DND-41 (cell line): ENCODE data around the gene MECR.

Experiments
- ATAC-seq: fragments of 200-7000 bp; cut with Tn5 transposase; 3 replicates; pipeline ENCODE4 v1.9.1; 2021; ENCODE audit warnings: low read depth; ENCODE audit not compliant: insufficient read depth
- DNase-seq: peaks from one replicate; pipeline ENCODE4 v3.0.0-alpha.2; 2020
- H2AFZ ChIP-seq: 2 replicates; pipeline ENCODE4 v1.6.0; 2012; ENCODE audit warnings: low read depth, low read length
- H3K27ac ChIP-seq: 2 replicates; pipeline ENCODE4 v1.5.1; 2012; ENCODE audit warnings: low read length, inconsistent platforms
- H3K27me3 ChIP-seq: fragments of 200-600 bp; sonication (generic); 2 replicates; pipeline ENCODE4 v1.6.0; 2012; ENCODE audit warnings: low read length, mild to moderate bottlenecking, inconsistent platforms; ENCODE audit not compliant: insufficient read depth, poor library complexity
- H3K36me3 ChIP-seq: 2 replicates; pipeline ENCODE4 v1.5.1; 2012; ENCODE audit warnings: low read length, inconsistent platforms; ENCODE audit not compliant: insufficient read depth
- H3K4me1 ChIP-seq: 2 replicates; pipeline ENCODE4 v1.5.1; 2012; ENCODE audit warnings: mild to moderate bottlenecking, low read length; ENCODE audit not compliant: insufficient read depth
- H3K4me2 ChIP-seq: 2 replicates; pipeline ENCODE4 v1.6.0; 2012; ENCODE audit warnings: mild to moderate bottlenecking, moderate library complexity, low read length, inconsistent platforms; ENCODE audit not compliant: insufficient read depth
- H3K4me3 ChIP-seq, 2 experiments: fragments of 200-600 bp in 1 of 2; shearing (Covaris generic) in 1 of 2; 2 replicates each; pipeline ENCODE4 v1.5.1; 2012 to 2016; ENCODE audit warnings: inconsistent platforms in 2 of 2, low read length in 2 of 2, mild to moderate bottlenecking in 2 of 2, low read depth in 1 of 2, moderate library complexity in 1 of 2
- H3K79me2 ChIP-seq: 2 replicates; pipeline ENCODE4 v1.6.0; 2012; ENCODE audit warnings: low read length, inconsistent platforms; ENCODE audit not compliant: insufficient read depth
- H3K9ac ChIP-seq: 2 replicates; pipeline ENCODE4 v1.6.0; 2012; ENCODE audit warnings: low read depth, mild to moderate bottlenecking, inconsistent platforms, low read length, moderate library complexity
- H3K9me3 ChIP-seq: 2 replicates; pipeline ENCODE4 v1.5.1; 2012; ENCODE audit warnings: low read length, moderate library complexity, mild to moderate bottlenecking, inconsistent platforms; ENCODE audit not compliant: insufficient read depth, severe bottlenecking
- H4K20me1 ChIP-seq: 2 replicates; pipeline ENCODE4 v1.6.0; 2012; ENCODE audit warnings: low read length; ENCODE audit not compliant: insufficient read depth
- CTCF ChIP-seq: IDR thresholded peaks from 2 replicates; pipeline ENCODE4 v1.5.1; 2012; ENCODE audit warnings: borderline replicate concordance, low read length, moderate library complexity, mild to moderate bottlenecking; ENCODE audit not compliant: poor library complexity, severe bottlenecking; ENCODE audit errors: extremely low read depth
- EZH2 ChIP-seq: IDR thresholded peaks from 3 replicates; pipeline ENCODE4 v1.6.1; 2012; ENCODE audit warnings: borderline replicate concordance, low read depth, mild to moderate bottlenecking, moderate library complexity, low read length, inconsistent platforms; ENCODE audit not compliant: severe bottlenecking

MECR gene

GRCh38 chr1:29193879-29194455, 36.8 kb downstream of the MECR start:
- Histone ChIP-seq H3K27ac (no peak overlapping the region), H3K4me2 (no peak overlapping the region), H4K20me1 (no peaks in the 10 kb centered on the region), H3K79me2 (no peaks in the 10 kb centered on the region), H3K4me1 (no peaks in the 10 kb centered on the region), H2AFZ (no peak overlapping the region), H3K27me3 (no peaks in the 10 kb centered on the region), H3K9me3 (no peaks in the 10 kb centered on the region), H3K36me3 (peaks cover 33% of the 10 kb centered on the region), H3K9ac (no peak overlapping the region), H3K4me3 (no peak overlapping the region)
- ATAC-seq (no peak), DNase-seq (no peak)
- TF ChIP-seq EZH2 (no peak), CTCF (no peak)

GRCh38 chr1:29190718-29191117, 40.0 kb downstream of the MECR start:
- no peak overlapping the region for H3K4me2 ChIP-seq
- H4K20me1 ChIP-seq: no peaks in the 10 kb centered on the region
- ATAC-seq (no peak), DNase-seq (no peak)
- no peaks in the 10 kb centered on the region for H3K79me2 ChIP-seq
- no peak overlapping the region for H3K27ac ChIP-seq
- H3K9me3 ChIP-seq: no peaks in the 10 kb centered on the region
- H3K27me3 ChIP-seq: no peaks in the 10 kb centered on the region
- H3K4me3 ChIP-seq: no peak overlapping the region
- H3K9ac ChIP-seq: no peak overlapping the region
- no peaks in the 10 kb centered on the region for H3K4me1 ChIP-seq
- no peak overlapping the region for H2AFZ ChIP-seq
- H3K36me3 ChIP-seq: peaks cover 25% of the 10 kb centered on the region; the same call in 1 of the 2 replicates
- TF ChIP-seq CTCF: no peak
- no peak for TF ChIP-seq EZH2

- DNase-seq: no peak
- Histone ChIP-seq H3K9ac (no peak overlapping the region), H3K27ac (no peak overlapping the region), H3K4me2 (no peak overlapping the region), H3K27me3 (no peaks in the 10 kb centered on the region), H3K9me3 (no peaks in the 10 kb centered on the region), H3K4me1 (peaks cover 12% of the 10 kb centered on the region), H3K79me2 (peaks cover 4% of the 10 kb centered on the region; the same call in 1 of the 2 replicates), H3K4me3 (no peak overlapping the region), H3K36me3 (no peaks in the 10 kb centered on the region), H2AFZ (no peak overlapping the region), H4K20me1 (no peaks in the 10 kb centered on the region)
- no peak for ATAC-seq
- no peak for TF ChIP-seq EZH2
- no peak for TF ChIP-seq CTCF
Measured at GRCh38 chr1:29186707-29187106, 44.0 kb downstream of the MECR start.
